Thyroid gland (tissue), 4 donors: Measurements from ENCODE around the gene EXOSC5. TPM values are rescaled to one million over a fixed set of nuclear protein-coding genes. Genes with fewer than 3 reads are reported as not detected.

Experiments used
- DNase-seq, 2 donors: peaks; one replicate each; pipeline ENCODE4 v3.0.0-alpha.2; 2019
- H3K27ac ChIP-seq, 3 donors: fragments of 200-600 bp; sonication (generic); 1 replicate in 2 of 3; 2 replicates in 1 of 3; pipeline ENCODE4 v1.5.1; 2016 to 2019; ENCODE audit warnings: mild to moderate bottlenecking in 1 of 3, moderate library complexity in 1 of 3
- H3K27me3 ChIP-seq: fragments of 200-600 bp; sonication (generic); one replicate; pipeline ENCODE4 v1.5.1; 2019
- H3K36me3 ChIP-seq, 2 donors: fragments of 200-600 bp; sonication (generic); one replicate each; pipeline ENCODE4 v1.5.1; 2016 to 2019
- H3K4me1 ChIP-seq, 2 donors: fragments of 200-600 bp; sonication (generic); one replicate each; pipeline ENCODE4 v1.5.1; 2017 to 2019
- H3K4me3 ChIP-seq, 3 donors: fragments of 200-600 bp; sonication (generic); replicated peaks in 1 of 3; 1 replicate in 2 of 3; 2 replicates in 1 of 3; pipeline ENCODE4 v1.5.1; 2016; ENCODE audit warnings: mild to moderate bottlenecking in 1 of 3
- H3K9me3 ChIP-seq: fragments of 200-600 bp; sonication (generic); one replicate; pipeline ENCODE4 v1.5.1; 2017
- POLR2A ChIP-seq, 2 donors: fragments of 450-650 bp; IDR thresholded peaks; one replicate each; pipeline ENCODE4 v1.6.1; 2017; ENCODE audit warnings: antibody characterized with exemption in 2 of 2, mild to moderate bottlenecking in 2 of 2, moderate library complexity in 1 of 2
- whole genome bisulfite sequencing, 2 donors: methylation state at CpG; one replicate each; pipeline ENCODE4 v1.1.5; 2017; 5-methylcytosine and 5-hydroxymethylcytosine counted together
- intact Hi-C: fragments of 100-400 bp; cut with DNase I; formaldehyde crosslinking; loops from one replicate; pipeline ENCODE4 v1.15.1; 2023
- total RNA-seq, 4 donors: library from RNA; depleted of rRNA; stranded (reverse); fragments of >200 nt; gene quantifications; one replicate each; pipeline ENCODE4 v1.2.3, GENCODE V29; 2016
- TF ChIP-seq, protein P1 (sequence below), 6 experiments: fragments of 200-600 bp in 3 of 6; fragments of 450-650 bp in 3 of 6; sonication (generic) in 3 of 6; IDR thresholded peaks; one replicate each; pipeline ENCODE4 v1.5.1; 2016 to 2019; ENCODE audit warnings: antibody characterized with exemption in 6 of 6, mild to moderate bottlenecking in 2 of 6, inconsistent platforms in 1 of 6, moderate library complexity in 1 of 6

Gene EXOSC5
- total RNA-seq, 4 donors from 2014 or later, result 11.8 to 20.7 (median 14.2) TPM

GRCh38 chr19:41426116-41426841, 29.1 kb upstream of the EXOSC5 start:
- H3K9me3 ChIP-seq, result no peaks in the 10 kb centered on the region
- peak overlapping the region in 1 of 3 donors; percentile 30 for H3K4me3 ChIP-seq
- H3K4me1 ChIP-seq, result peaks cover 17 to 31% of the 10 kb centered on the region in 2 donors
- no peak for TF ChIP-seq POLR2A (IDR thresholded peaks at IDR 0.05)
- TF ChIP-seq, protein P1, sequence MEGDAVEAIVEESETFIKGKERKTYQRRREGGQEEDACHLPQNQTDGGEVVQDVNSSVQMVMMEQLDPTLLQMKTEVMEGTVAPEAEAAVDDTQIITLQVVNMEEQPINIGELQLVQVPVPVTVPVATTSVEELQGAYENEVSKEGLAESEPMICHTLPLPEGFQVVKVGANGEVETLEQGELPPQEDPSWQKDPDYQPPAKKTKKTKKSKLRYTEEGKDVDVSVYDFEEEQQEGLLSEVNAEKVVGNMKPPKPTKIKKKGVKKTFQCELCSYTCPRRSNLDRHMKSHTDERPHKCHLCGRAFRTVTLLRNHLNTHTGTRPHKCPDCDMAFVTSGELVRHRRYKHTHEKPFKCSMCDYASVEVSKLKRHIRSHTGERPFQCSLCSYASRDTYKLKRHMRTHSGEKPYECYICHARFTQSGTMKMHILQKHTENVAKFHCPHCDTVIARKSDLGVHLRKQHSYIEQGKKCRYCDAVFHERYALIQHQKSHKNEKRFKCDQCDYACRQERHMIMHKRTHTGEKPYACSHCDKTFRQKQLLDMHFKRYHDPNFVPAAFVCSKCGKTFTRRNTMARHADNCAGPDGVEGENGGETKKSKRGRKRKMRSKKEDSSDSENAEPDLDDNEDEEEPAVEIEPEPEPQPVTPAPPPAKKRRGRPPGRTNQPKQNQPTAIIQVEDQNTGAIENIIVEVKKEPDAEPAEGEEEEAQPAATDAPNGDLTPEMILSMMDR (IDR thresholded peaks at IDR 0.05), result no peak
- 86 to 87% methylated on average over 19 to 25 of the region's 36 CpGs for WGBS, 2 donors
- peaks cover 22 to 26% of the 10 kb centered on the region in 2 donors for H3K36me3 ChIP-seq
- DNase-seq, result no peak
- peak overlapping the region in 1 of 3 donors; percentile 86 for H3K27ac ChIP-seq
- intact Hi-C loops, result no loop called here
- H3K27me3 ChIP-seq, result no peaks in the 10 kb centered on the region

GRCh38 chr19:41425174-41426115, 28.3 kb upstream of the EXOSC5 start:
- DNase-seq, result no peak

GRCh38 chr19:41424335-41425173, 27.4 kb upstream of the EXOSC5 start:
- DNase-seq, result no peak
- no peak for TF ChIP-seq POLR2A (IDR thresholded peaks at IDR 0.05)
- TF ChIP-seq, protein P1 (IDR thresholded peaks at IDR 0.05), result no peak
- WGBS, 2 donors, result 88 to 90% methylated on average over 18 to 21 of the region's 21 CpGs
- Histone ChIP-seq H3K36me3 (peaks cover 35 to 38% of the 10 kb centered on the region in 2 donors), H3K27ac (no peak overlapping the region), H3K4me3 (no peak overlapping the region), H3K27me3 (no peaks in the 10 kb centered on the region), H3K9me3 (no peaks in the 10 kb centered on the region), H3K4me1 (peaks cover 17 to 31% of the 10 kb centered on the region in 2 donors)
- intact Hi-C loops, result no loop called here

More at GRCh38 chr19:41425174-41426115, 28.3 kb upstream of the EXOSC5 start:
- no peaks in the 10 kb centered on the region for H3K27me3 ChIP-seq
- no peak for TF ChIP-seq POLR2A (IDR thresholded peaks at IDR 0.05)
- TF ChIP-seq, protein P1 (IDR thresholded peaks at IDR 0.05), result no peak
- H3K9me3 ChIP-seq, result no peaks in the 10 kb centered on the region
- peaks cover 17 to 31% of the 10 kb centered on the region in 2 donors for H3K4me1 ChIP-seq
- H3K4me3 ChIP-seq, result no peak overlapping the region
- H3K27ac ChIP-seq, result no peak overlapping the region
- H3K36me3 ChIP-seq, result peaks cover 26 to 29% of the 10 kb centered on the region in 2 donors
- WGBS, 2 donors, result 91 to 98% methylated on average over 2 to 24 of the region's 28 CpGs
- intact Hi-C loops, result no loop called here

GRCh38 chr19:41422955-41423354, 25.8 kb upstream of the EXOSC5 start:
- Histone ChIP-seq H3K9me3 (no peaks in the 10 kb centered on the region), H3K27ac (no peak overlapping the region), H3K27me3 (no peaks in the 10 kb centered on the region), H3K36me3 (peaks cover 42 to 48% of the 10 kb centered on the region in 2 donors), H3K4me3 (no peak overlapping the region), H3K4me1 (peaks cover 9 to 17% of the 10 kb centered on the region in 2 donors)
- no peak for TF ChIP-seq POLR2A (IDR thresholded peaks at IDR 0.05)
- TF ChIP-seq, protein P1 (IDR thresholded peaks at IDR 0.05), result no peak
- WGBS, 2 donors, result 94 to 95% methylated on average over 11 to 12 of the region's 12 CpGs
- no peak for DNase-seq
- intact Hi-C loops, result no loop called here
